ENCODE results near the gene YIF1B. TPM values are rescaled to one million over a fixed set of nuclear protein-coding genes. Genes with fewer than 3 reads are reported as not detected.

The YIF1B gene
- polyA plus RNA-seq, 1 donor (not counting 4 experiments of a cell fraction or from before 2014, with no cell fraction given): 38.1 TPM

DNA sequence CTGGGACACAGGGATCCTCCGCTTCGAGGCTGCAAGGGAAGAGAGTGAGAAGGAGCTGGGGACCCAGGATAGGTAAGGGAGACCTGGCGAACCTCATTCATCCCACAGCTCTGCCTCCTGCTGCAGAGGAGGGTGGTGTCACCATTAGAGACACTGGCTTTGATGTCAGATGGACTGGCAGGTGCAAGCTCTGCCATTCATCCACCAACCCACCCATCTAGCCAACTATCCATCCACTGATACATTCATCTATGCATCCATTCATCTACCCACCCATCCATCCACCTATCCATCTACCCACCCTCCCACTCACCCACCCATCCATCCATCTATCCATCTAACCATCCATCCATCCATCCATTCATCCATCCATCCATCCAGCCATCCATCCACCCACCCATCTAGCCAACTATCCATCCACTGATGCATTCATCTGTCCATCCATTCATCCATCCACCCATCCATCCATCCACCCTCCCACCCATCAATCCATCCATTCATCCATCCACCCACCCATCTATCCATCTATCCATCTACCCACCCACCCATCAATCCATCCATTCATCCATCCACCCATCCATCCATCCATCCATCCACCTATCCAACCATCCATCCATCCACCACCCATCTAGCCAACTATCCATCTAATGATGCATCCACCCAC, 6.0 kb downstream of the YIF1B start:
- no peak for TF ChIP-seq EZH2 (IDR thresholded peaks at IDR 0.05; ENCODE audit: low read length)
- TF ChIP-seq, protein P1, sequence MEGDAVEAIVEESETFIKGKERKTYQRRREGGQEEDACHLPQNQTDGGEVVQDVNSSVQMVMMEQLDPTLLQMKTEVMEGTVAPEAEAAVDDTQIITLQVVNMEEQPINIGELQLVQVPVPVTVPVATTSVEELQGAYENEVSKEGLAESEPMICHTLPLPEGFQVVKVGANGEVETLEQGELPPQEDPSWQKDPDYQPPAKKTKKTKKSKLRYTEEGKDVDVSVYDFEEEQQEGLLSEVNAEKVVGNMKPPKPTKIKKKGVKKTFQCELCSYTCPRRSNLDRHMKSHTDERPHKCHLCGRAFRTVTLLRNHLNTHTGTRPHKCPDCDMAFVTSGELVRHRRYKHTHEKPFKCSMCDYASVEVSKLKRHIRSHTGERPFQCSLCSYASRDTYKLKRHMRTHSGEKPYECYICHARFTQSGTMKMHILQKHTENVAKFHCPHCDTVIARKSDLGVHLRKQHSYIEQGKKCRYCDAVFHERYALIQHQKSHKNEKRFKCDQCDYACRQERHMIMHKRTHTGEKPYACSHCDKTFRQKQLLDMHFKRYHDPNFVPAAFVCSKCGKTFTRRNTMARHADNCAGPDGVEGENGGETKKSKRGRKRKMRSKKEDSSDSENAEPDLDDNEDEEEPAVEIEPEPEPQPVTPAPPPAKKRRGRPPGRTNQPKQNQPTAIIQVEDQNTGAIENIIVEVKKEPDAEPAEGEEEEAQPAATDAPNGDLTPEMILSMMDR (optimal IDR thresholded peaks at IDR 0.05 in 1 of 3, IDR thresholded peaks at IDR 0.05 in 1 of 3, conservative IDR thresholded peaks at IDR 0.05 in 1 of 3; ENCODE audit: extremely low read depth in 1 of 3, insufficient read depth in 2 of 3, low read length in 3 of 3): no peak
- H3K9me1 ChIP-seq (ENCODE audit: control insufficient read depth, extremely low read depth, insufficient read depth, low read length): no peaks in the 10 kb centered on the region
- FAIRE-seq (peak; percentile 13), DNase-seq (ENCODE audit: low read depth, low spot score) (no peak)
- H3K9ac ChIP-seq (ENCODE audit: control insufficient read depth, extremely low read depth, insufficient read depth, low read length): no peak overlapping the region
- no peaks in the 10 kb centered on the region for H3K9me3 ChIP-seq (ENCODE audit: control insufficient read depth, low read depth, low read length)
- dilution Hi-C loops (cut with MboI; ENCODE audit: extremely low pct_ligation_motif_present, low sequenced_read_pairs): no loop called here
- H3K4me2 ChIP-seq (ENCODE audit: control insufficient read depth, extremely low read depth, insufficient read depth, low read depth, low read length): no peak overlapping the region
- H3K27ac ChIP-seq (ENCODE audit: control insufficient read depth, insufficient read depth, low read length): no peak overlapping the region
- peaks cover 6 to 26% of the 10 kb centered on the region in 2 experiments for H3K36me3 ChIP-seq (ENCODE audit: control insufficient read depth in 2 of 2, extremely low read depth in 1 of 2, insufficient read depth in 2 of 2, low read length in 2 of 2)
- H3K4me1 ChIP-seq (ENCODE audit: control insufficient read depth, extremely low read depth, insufficient read depth, low read length): peaks cover 16% of the 10 kb centered on the region
- no peak overlapping the region for H2AFZ ChIP-seq (ENCODE audit: control insufficient read depth, low read length)
- no peaks in the 10 kb centered on the region for H3K27me3 ChIP-seq (ENCODE audit: control insufficient read depth, extremely low read depth, insufficient read depth, low read length)
- no peak overlapping the region for H3K4me3 ChIP-seq (ENCODE audit: control insufficient read depth in 2 of 3, extremely low read depth in 1 of 3, insufficient read depth in 2 of 3, low read depth in 1 of 3, low read length in 3 of 3)
- peaks cover 12% of the 10 kb centered on the region for H3K79me2 ChIP-seq (ENCODE audit: control insufficient read depth, insufficient read depth, low read length)
- H4K20me1 ChIP-seq (ENCODE audit: control insufficient read depth, extremely low read depth, insufficient read depth, low read length): no peaks in the 10 kb centered on the region

DNA sequence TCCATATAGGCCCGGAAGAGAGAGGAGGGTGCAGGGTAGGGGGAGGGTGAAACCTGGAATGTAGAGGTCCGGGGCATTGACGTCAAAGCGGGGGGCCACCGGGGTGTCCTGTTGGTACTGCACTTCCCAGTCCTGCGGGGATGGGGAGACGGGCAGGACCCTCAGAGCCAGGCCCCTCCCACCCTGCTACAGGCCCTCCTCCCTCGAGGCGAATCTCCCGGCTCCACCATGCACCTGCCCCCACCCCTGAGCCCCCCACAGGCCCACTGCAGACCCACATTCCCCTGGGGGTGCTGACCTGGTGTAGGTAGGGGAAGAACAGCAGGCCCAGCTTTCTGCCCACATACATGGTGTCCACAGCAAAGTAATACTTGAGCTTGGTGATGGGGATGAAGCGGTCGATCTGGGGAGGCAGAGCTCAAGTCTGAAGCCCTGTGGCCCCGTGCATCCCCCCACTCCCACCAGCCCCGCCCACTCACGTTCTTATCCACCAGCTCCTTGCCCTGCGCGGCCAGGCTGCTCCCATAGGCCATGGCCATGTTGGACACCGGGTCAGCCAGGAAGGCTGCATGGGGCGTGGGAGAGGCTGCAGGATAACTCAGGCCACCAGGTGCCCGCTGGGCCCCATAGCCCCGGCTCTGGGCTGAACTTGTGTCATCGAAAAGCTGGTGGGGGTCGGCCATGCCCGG, 6.7 kb downstream of the YIF1B start:
- Histone ChIP-seq H4K20me1 (ENCODE audit: control insufficient read depth, extremely low read depth, insufficient read depth, low read length) (no peaks in the 10 kb centered on the region), H2AFZ (ENCODE audit: control insufficient read depth, low read length) (no peak overlapping the region), H3K4me1 (ENCODE audit: control insufficient read depth, extremely low read depth, insufficient read depth, low read length) (peaks cover 14% of the 10 kb centered on the region), H3K4me3 (ENCODE audit: control insufficient read depth in 2 of 3, extremely low read depth in 1 of 3, insufficient read depth in 2 of 3, low read depth in 1 of 3, low read length in 3 of 3) (no peak overlapping the region), H3K36me3 (ENCODE audit: control insufficient read depth in 2 of 2, extremely low read depth in 1 of 2, insufficient read depth in 2 of 2, low read length in 2 of 2) (peaks cover 6 to 30% of the 10 kb centered on the region in 2 experiments), H3K27ac (ENCODE audit: control insufficient read depth, insufficient read depth, low read length) (no peak overlapping the region), H3K9ac (ENCODE audit: control insufficient read depth, extremely low read depth, insufficient read depth, low read length) (no peak overlapping the region), H3K9me1 (ENCODE audit: control insufficient read depth, extremely low read depth, insufficient read depth, low read length) (no peaks in the 10 kb centered on the region), H3K79me2 (ENCODE audit: control insufficient read depth, insufficient read depth, low read length) (peaks cover 17% of the 10 kb centered on the region), H3K9me3 (ENCODE audit: control insufficient read depth, low read depth, low read length) (no peaks in the 10 kb centered on the region), H3K4me2 (ENCODE audit: control insufficient read depth, extremely low read depth, insufficient read depth, low read depth, low read length) (no peak overlapping the region), H3K27me3 (ENCODE audit: control insufficient read depth, extremely low read depth, insufficient read depth, low read length) (no peaks in the 10 kb centered on the region)
- no peak for FAIRE-seq
- dilution Hi-C loops (cut with MboI; ENCODE audit: extremely low pct_ligation_motif_present, low sequenced_read_pairs): no loop called here
- TF ChIP-seq, protein P1 (optimal IDR thresholded peaks at IDR 0.05 in 1 of 3, IDR thresholded peaks at IDR 0.05 in 1 of 3, conservative IDR thresholded peaks at IDR 0.05 in 1 of 3; ENCODE audit: extremely low read depth in 1 of 3, insufficient read depth in 2 of 3, low read length in 3 of 3): no peak
- no peak for TF ChIP-seq EZH2 (IDR thresholded peaks at IDR 0.05; ENCODE audit: low read length)
- DNase-seq (ENCODE audit: low read depth, low spot score): no peak
